Inflammatory macrophage treated with lipopolysaccharide for 4 hours (primary cell): ENCODE data around the gene SAMSN1.
A peak's percentile ranks its signal among the peaks of the same experiment; 100 is the strongest.

Experiments used
- DNase-seq: peaks from one replicate; pipeline ENCODE4 v3.0.0-alpha.2; 2020

The SAMSN1 gene

DNA sequence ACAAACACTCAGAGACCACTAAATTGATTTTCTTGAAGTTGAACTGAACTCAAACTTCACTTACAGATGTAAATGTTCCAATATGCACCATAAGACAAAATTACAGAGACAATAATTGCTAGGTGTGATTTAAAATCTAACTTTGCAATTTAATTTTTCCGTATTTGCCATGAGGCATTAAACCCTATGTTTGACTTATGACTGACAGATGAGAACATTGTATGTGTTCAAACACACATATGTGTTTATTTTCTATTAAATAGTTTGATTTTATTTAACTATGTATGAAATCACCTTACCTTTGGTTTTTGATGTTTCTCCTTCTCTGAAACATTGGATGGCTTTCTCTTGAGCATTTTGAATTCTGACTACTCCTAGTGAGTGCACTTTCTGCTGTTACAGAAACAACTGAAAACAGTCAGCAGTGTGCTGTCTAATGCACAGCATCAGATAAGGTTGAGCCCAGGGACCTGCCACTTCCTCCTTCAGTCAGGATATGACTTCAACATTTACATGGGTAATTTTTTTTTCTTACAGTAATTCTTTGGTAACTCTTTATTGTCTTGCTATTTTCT is at the start of gene SAMSN1:
TSS of gene SAMSN1 (minus strand) at position 410 of the 575 bp plus-strand sequence. CDS start at position 356, 54 bp downstream.
- DNase-seq: peak; percentile 95

- no peak for DNase-seq
These were observed 49.3 kb upstream of the SAMSN1 start for GRCh38 chr21:14595449-14595848.

- DNase-seq: no peak
These were observed 48.9 kb upstream of the SAMSN1 start for GRCh38 chr21:14594967-14595366.

DNA sequence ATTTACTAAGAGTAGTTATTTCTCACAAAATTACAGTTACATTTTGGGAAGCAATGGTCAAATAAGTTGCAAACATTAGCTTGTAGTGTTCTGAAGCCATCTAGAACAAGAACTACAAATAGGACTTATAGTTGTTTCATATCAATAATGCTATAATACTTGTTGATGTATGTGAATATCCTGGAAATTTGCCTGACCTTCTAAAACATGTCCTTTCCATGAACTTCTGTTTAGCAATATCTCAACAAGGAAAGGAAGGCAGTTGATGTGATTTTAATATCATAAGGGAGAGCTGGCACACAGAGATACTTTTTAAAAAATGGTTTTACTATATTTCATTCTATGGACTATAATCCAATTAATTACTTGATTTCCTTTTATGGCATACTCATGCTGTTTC is 47.1 kb upstream of the SAMSN1 start:
- no peak for DNase-seq

- DNase-seq: peak; percentile 52
These were observed 46.3 kb upstream of the SAMSN1 start for GRCh38 chr21:14592296-14593000.

DNA sequence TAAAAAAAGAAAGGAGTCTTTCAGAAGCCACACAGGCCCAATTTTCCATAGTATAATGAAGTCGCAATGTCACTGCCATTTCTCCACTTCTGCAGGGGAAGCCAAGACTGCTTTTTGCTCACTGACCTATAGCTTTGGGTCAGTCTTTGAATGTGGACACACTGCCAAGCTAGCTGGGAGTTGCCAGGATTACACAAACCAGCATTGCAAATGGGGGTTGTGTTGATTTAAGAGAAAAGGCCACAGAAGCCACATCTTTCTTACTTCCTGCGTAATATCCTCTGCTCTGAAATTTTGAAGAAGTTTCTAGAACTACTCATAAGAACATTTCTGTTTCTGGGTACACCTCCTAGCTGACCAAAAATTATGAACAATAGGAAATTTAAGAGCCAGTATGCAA is 45.8 kb upstream of the SAMSN1 start:
- peak; percentile 99 for DNase-seq

DNA sequence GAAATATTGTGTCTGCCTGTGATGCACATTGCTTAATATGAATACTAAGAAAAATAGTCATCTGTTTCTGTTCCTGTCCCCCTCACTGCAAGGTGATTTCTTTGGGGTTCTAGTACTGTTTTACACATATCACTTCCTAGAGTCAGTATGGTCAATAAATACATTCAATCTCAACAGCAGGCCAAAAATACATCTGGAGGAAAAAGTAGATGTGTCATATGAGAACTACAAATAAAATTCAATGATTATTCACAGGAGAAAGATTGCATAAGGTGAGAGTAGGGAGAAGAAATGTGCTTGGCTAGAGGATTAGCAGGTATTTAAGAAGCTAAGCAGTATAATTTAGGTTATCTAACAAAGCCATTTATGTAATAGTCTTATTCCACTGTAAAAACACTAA is 45.3 kb upstream of the SAMSN1 start:
- DNase-seq: peak; percentile 60

DNA sequence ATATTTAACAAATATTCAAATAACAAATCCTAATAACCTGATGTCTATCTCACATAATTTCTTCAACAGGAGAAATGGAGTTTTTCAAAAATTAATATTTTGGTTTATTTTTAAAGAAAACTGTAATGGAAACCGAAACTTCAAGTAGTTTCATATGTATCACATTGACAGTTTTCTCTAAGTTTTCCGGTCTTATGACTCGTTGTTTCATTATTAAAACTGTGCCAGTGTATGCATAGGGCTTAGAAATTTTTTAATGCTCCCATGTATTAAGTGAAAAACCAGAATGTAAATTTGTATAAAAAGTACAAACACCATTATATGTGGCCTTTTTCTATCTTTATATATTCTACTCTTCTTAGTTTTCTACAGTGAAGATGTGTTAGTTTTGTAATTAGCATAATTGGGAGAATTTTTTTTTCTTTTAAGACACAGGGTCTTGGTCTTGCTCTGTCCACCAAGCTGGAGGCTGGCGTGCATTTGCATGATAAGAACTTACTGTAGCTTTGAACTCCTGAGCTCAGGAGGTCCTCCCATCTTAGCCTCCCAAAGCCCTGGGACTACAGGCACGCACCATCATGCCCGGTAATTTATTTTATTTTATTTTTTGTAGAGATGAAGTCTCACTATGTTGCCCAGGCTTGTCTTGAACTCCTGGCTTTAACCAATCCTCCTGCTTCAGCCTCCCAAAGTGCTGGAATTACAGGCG is 43.9 kb upstream of the SAMSN1 start:
- peak; percentile 88 for DNase-seq

GRCh38 chr21:14587266-14587665 is 41.2 kb upstream of the SAMSN1 start:
- DNase-seq: no peak

DNA sequence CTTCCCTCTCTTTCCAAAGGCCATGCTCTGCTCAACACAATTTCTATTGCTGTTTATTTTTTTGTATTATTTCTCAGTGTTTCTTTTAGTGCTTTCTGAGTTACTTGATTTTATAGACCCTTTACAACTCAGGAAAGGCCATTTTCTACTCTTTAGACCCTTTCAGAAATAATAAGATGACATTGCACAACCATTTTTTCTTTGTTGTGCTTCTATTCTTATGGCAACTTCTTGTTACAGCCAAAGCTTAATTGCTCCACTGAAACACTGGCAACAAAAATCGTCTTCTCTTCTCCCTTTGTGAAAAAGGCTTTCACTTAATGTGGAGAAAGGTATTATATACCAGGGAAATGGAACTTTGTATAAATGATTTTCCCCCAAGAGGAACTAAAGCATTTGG is 39.0 kb upstream of the SAMSN1 start:
- no peak for DNase-seq

DNA sequence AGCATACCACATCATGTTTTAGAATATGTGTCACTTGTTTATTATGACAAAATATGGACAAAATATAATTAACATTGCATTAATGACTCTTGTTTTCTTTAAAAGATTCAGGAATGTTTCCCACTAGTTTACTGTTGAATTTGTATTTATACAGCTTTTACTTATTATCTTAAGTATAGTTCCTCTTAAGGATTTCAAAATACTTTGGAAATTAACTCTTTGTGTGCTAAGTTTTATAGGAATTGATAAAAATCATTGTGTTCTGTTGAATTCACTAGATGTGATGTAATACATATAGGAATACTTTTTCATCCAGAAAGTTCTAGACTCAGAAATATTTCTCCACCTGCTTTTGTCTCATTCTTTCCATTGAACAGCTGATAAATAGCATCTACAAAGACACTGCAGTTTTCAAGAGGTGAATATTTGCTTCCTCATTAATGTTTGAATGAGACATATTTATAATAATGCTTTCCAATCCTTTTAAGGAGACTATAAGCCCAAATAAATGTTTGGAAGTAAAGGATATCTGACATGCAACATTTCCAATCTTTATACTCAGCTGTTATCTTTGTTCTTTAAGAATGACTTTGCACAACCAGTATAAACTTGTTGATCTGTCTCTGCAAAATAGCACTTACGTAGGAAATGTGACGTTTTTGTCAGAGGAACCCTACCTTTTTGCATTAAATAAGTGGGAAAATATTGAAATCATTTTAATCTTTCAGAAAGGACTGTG is 38.4 kb upstream of the SAMSN1 start:
- no peak for DNase-seq

- no peak for DNase-seq
These were observed 37.6 kb upstream of the SAMSN1 start for GRCh38 chr21:14583629-14584255.

GRCh38 chr21:14582934-14583628 is 37.0 kb upstream of the SAMSN1 start:
- no peak for DNase-seq

- DNase-seq: no peak
These were observed 35.9 kb upstream of the SAMSN1 start for GRCh38 chr21:14581902-14582457.

DNA sequence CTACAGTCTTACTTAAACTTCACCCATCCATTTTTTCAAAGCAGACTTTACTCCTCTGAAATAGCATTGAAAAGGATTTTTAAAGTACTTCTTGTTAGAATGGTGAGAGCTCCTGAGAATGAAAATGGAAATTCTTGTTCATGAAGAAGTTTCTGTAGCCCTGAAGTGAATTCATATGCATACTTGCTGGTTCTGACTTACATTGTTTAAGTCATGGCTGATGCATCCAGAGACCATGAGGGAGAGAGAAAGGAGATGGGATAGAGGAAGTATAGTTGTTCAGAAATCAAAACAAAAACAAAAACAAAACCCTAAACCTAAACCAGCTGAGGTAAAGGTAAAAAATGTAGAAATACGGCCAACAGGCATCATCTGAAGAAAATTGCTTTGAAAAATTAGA is 27.1 kb upstream of the SAMSN1 start:
- no peak for DNase-seq

GRCh38 chr21:14572204-14572780 is 26.2 kb upstream of the SAMSN1 start:
- DNase-seq: peak; percentile 84

GRCh38 chr21:14569868-14570267 is 23.8 kb upstream of the SAMSN1 start:
- no peak for DNase-seq

DNA sequence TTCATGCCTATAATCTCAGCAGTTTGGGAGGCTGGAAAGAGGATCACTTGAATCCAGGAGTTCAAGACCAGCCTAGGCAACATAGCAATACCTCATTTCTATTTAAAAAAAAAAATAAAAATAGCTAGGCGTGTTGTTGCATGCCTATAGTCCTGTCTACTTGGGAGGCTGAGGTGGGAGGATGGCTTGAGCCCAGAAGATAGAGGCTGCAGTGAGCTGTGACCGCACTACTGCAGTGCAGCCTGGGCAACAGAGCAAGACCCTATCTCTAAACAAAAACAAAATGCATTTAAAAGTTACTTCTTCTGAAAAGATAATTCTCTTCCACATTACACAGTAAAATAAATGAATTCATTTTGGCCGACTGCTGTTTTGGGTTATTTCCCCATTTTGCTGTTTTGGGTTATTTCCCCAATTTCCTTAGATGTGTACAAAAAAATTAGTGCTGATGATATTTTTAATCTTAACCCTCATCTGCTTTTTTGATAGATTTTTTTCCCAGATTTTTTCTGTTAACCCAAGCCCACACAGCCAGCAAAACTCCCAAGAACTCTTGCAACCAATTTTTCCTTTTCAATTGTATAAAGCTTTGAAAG is 23.0 kb upstream of the SAMSN1 start:
- peak; percentile 65 for DNase-seq

GRCh38 chr21:14567331-14568279 is 21.5 kb upstream of the SAMSN1 start:
- DNase-seq: peak; percentile 82

DNA sequence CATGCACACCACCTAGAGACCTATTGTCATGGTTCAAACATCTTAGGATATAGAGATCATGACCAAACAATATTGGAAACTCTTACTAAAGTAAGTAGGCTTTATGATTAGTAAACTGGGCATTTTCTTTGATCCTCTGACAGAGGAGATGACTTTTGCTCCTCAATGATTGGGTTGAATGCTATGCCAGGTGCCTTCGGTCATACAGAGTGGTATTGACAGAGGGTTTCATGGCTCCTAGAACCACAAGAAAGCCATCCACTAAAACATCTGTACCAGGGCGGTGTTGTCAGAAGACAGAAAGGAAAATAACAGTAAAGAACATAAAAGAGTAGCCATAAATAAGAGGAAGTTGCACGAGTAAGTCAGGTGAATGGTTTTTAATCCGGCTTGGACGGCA is 20.8 kb upstream of the SAMSN1 start:
- no peak for DNase-seq
